Keratinocyte (primary cell): Measurements from ENCODE around the gene BFSP2. TPM values are rescaled to one million over a fixed set of nuclear protein-coding genes. Genes with fewer than 3 reads are reported as not detected.

Source experiments
- DNase-seq: peaks from one replicate; pipeline ENCODE4 v3.0.0-alpha.2; 2011; ENCODE audit warnings: low read depth, missing footprints, low spot score
- FAIRE-seq: peaks from 2 replicates; lab custom pipeline; 2011; peaks lifted over from hg19 to GRCh38; lab: Jason Lieb, UNC
- H2AFZ ChIP-seq: 2 replicates; pipeline ENCODE4 v1.6.0; 2012; ENCODE audit warnings: low read length, control low read depth, inconsistent platforms; ENCODE audit not compliant: control insufficient read depth
- H3K27ac ChIP-seq: 2 replicates; pipeline ENCODE4 v1.5.1; 2011; ENCODE audit warnings: low read length; ENCODE audit not compliant: control insufficient read depth, insufficient read depth
- H3K27me3 ChIP-seq: 3 replicates; pipeline ENCODE4 v1.6.0; 2011; ENCODE audit warnings: low read length; ENCODE audit not compliant: control insufficient read depth, insufficient read depth; ENCODE audit errors: extremely low read depth
- H3K36me3 ChIP-seq, 2 experiments: 2 replicates in 1 of 2; 3 replicates in 1 of 2; pipeline ENCODE4 v1.5.1; 2011; ENCODE audit warnings: low read length in 2 of 2, mild to moderate bottlenecking in 1 of 2; ENCODE audit not compliant: control insufficient read depth in 2 of 2, insufficient read depth in 2 of 2; ENCODE audit errors: extremely low read depth in 1 of 2
- H3K4me1 ChIP-seq: 3 replicates; pipeline ENCODE4 v1.5.1; 2011; ENCODE audit warnings: low read length; ENCODE audit not compliant: control insufficient read depth, insufficient read depth; ENCODE audit errors: extremely low read depth
- H3K4me2 ChIP-seq: 3 replicates; pipeline ENCODE4 v1.6.0; 2011; ENCODE audit warnings: low read depth, low read length; ENCODE audit not compliant: control insufficient read depth, insufficient read depth; ENCODE audit errors: extremely low read depth
- H3K4me3 ChIP-seq, 3 experiments: fragments of 200-600 bp in 1 of 3; sonication (generic) in 1 of 3; 2 replicates in 2 of 3; 3 replicates in 1 of 3; pipeline ENCODE4 v1.5.1; 2011 to 2016; ENCODE audit warnings: low read length in 3 of 3, mild to moderate bottlenecking in 3 of 3, control low read depth in 2 of 3, inconsistent platforms in 1 of 3, low read depth in 1 of 3, mixed read lengths in 1 of 3, mixed run types in 1 of 3, moderate library complexity in 1 of 3; ENCODE audit not compliant: control insufficient read depth in 2 of 3, insufficient read depth in 2 of 3; ENCODE audit errors: extremely low read depth in 1 of 3
- H3K79me2 ChIP-seq: 2 replicates; pipeline ENCODE4 v1.6.0; 2012; ENCODE audit warnings: low read length; ENCODE audit not compliant: control insufficient read depth, insufficient read depth
- H3K9ac ChIP-seq: 3 replicates; pipeline ENCODE4 v1.6.0; 2011; ENCODE audit warnings: low read length; ENCODE audit not compliant: control insufficient read depth, insufficient read depth; ENCODE audit errors: extremely low read depth
- H3K9me1 ChIP-seq: 3 replicates; pipeline ENCODE4 v1.6.0; 2011; ENCODE audit warnings: low read length; ENCODE audit not compliant: control insufficient read depth, insufficient read depth; ENCODE audit errors: extremely low read depth
- H3K9me3 ChIP-seq: 2 replicates; pipeline ENCODE4 v1.5.1; 2012; ENCODE audit warnings: low read depth, low read length; ENCODE audit not compliant: control insufficient read depth
- H4K20me1 ChIP-seq: 3 replicates; pipeline ENCODE4 v1.6.0; 2011; ENCODE audit warnings: low read length; ENCODE audit not compliant: control insufficient read depth, insufficient read depth; ENCODE audit errors: extremely low read depth
- EZH2 ChIP-seq: IDR thresholded peaks from one replicate; pipeline ENCODE4 v1.6.1; 2012; ENCODE audit warnings: inconsistent platforms, mild to moderate bottlenecking, low read length, moderate library complexity
- dilution Hi-C: fragments of 300-500 bp; cut with MboI; formaldehyde crosslinking; loops from one replicate; pipeline ENCODE4 v1.7.0; 2020; ENCODE audit warnings: low sequenced_read_pairs; ENCODE audit not compliant: extremely low pct_ligation_motif_present
- polyA plus RNA-seq, 5 experiments: library from polyadenylated mRNA; depleted of rRNA in 3 of 5; stranded (reverse) in 3 of 5; stranded (forward) in 1 of 5; unstranded in 1 of 5; fragments of >200 nt; gene quantifications; 1 replicate in 1 of 5; 2 replicates in 3 of 5; 3 replicates in 1 of 5; pipeline versions ENCODE4 v1.2.1 to v1.2.3, GENCODE V29; 2011 to 2012; ENCODE audit warnings: missing spikeins in 2 of 5, low read depth in 1 of 5, low replicate concordance in 1 of 5
- TF ChIP-seq, protein P1 (sequence below), 3 experiments: IDR thresholded peaks in 1 of 3; conservative IDR thresholded peaks in 1 of 3; optimal IDR thresholded peaks in 1 of 3; 2 replicates in 2 of 3; 3 replicates in 1 of 3; pipeline versions ENCODE3 to v1.5.1; 2011; ENCODE audit warnings: low read length in 3 of 3, mild to moderate bottlenecking in 3 of 3, moderate library complexity in 2 of 3, control low read depth in 1 of 3, inconsistent platforms in 1 of 3; ENCODE audit not compliant: insufficient read depth in 2 of 3; ENCODE audit errors: extremely low read depth in 1 of 3

BFSP2 gene
- polyA plus RNA-seq, 1 donor (not counting 4 experiments of a cell fraction or from before 2014, with no cell fraction given), result not detected

DNA sequence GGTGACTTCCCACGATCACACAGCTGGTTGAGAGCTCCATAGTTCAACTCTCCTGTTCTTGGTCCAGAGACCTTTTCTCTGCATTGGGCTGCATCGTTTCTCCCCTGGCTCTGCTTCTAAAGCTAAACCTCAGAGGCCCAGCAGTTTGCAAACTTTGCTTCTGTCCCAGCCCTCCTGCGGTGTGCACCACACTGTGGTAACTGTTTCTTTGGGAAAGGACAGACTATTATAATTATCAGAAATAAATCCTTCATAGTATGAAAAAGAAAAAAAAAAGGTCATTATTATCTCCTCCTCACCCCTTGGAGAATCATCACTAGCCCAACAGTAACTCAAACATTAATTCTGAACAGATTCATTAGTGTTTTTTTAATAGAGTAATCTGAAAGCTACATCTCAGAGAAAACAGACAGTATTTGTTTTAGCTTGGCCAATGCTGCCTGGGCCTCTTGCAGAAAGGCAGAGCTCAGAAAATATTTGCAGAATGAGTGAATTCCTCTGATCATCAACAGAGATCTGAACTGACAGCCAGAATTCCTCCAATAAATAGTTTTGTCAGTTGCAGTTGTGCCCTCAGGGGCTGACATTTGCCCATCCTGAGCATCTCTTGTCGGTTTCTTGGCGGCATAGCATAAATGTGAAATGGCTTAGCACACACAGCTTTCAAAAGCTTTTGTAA, 52.9 kb downstream of the BFSP2 start:
- H3K4me2 ChIP-seq, result no peak overlapping the region
- no peak for DNase-seq

DNA sequence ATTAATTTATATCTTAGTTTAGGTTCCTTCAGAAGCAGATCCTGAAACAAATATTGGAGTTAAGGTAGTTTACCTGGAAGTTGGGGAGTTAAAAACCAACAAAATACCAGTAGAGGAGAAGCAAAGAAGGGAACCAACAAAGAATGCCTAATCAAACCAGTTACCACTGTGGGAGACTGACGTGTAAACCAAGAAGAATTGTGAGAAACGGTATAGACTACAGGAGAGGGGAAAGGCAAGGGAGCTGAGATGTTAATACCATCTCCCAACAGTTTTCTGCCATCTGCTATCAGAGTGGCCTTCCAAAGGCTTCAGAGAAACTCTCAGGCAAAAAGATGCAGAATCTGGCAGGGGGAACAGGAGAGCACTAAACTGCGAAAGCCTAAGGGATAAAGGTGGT, 53.5 kb downstream of the BFSP2 start:
- Histone ChIP-seq H3K9me1 (no peaks in the 10 kb centered on the region), H3K4me1 (no peaks in the 10 kb centered on the region), H3K9ac (no peak overlapping the region), H3K36me3 (no peaks in the 10 kb centered on the region), H3K79me2 (no peaks in the 10 kb centered on the region), H3K4me2 (no peak overlapping the region), H4K20me1 (no peaks in the 10 kb centered on the region), H3K9me3 (no peaks in the 10 kb centered on the region), H3K27me3 (no peaks in the 10 kb centered on the region), H3K27ac (no peak overlapping the region), H2AFZ (no peak overlapping the region), H3K4me3 (no peak overlapping the region)
- DNase-seq (no peak), FAIRE-seq (no peak)
- TF ChIP-seq, protein P1, sequence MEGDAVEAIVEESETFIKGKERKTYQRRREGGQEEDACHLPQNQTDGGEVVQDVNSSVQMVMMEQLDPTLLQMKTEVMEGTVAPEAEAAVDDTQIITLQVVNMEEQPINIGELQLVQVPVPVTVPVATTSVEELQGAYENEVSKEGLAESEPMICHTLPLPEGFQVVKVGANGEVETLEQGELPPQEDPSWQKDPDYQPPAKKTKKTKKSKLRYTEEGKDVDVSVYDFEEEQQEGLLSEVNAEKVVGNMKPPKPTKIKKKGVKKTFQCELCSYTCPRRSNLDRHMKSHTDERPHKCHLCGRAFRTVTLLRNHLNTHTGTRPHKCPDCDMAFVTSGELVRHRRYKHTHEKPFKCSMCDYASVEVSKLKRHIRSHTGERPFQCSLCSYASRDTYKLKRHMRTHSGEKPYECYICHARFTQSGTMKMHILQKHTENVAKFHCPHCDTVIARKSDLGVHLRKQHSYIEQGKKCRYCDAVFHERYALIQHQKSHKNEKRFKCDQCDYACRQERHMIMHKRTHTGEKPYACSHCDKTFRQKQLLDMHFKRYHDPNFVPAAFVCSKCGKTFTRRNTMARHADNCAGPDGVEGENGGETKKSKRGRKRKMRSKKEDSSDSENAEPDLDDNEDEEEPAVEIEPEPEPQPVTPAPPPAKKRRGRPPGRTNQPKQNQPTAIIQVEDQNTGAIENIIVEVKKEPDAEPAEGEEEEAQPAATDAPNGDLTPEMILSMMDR (optimal IDR thresholded peaks at IDR 0.05 in 1 of 3, IDR thresholded peaks at IDR 0.05 in 1 of 3, conservative IDR thresholded peaks at IDR 0.05 in 1 of 3; ENCODE audit: extremely low read depth in 1 of 3, insufficient read depth in 2 of 3, low read length in 3 of 3), result no peak
- TF ChIP-seq EZH2, result no peak
- dilution Hi-C loops, result no loop called here

More for the DNA sequence above, 52.9 kb downstream of the BFSP2 start:
- H3K9me3 ChIP-seq, result no peaks in the 10 kb centered on the region
- no peak overlapping the region for H3K27ac ChIP-seq
- H2AFZ ChIP-seq, result no peak overlapping the region
- H3K27me3 ChIP-seq, result no peaks in the 10 kb centered on the region
- H3K4me3 ChIP-seq, result no peak overlapping the region
- TF ChIP-seq, protein P1 (optimal IDR thresholded peaks at IDR 0.05 in 1 of 3, IDR thresholded peaks at IDR 0.05 in 1 of 3, conservative IDR thresholded peaks at IDR 0.05 in 1 of 3; ENCODE audit: extremely low read depth in 1 of 3, insufficient read depth in 2 of 3, low read length in 3 of 3), result no peak
- TF ChIP-seq EZH2, result no peak
- H4K20me1 ChIP-seq, result no peaks in the 10 kb centered on the region
- H3K4me1 ChIP-seq, result no peaks in the 10 kb centered on the region
- no peak for FAIRE-seq
- dilution Hi-C loops, result no loop called here
- H3K79me2 ChIP-seq, result no peaks in the 10 kb centered on the region
- no peaks in the 10 kb centered on the region for H3K36me3 ChIP-seq
- H3K9ac ChIP-seq, result no peak overlapping the region
- no peaks in the 10 kb centered on the region for H3K9me1 ChIP-seq
